KMS-11 (cell line): ENCODE measurements around the gene ST13.
A peak's percentile ranks its signal among the peaks of the same experiment; 100 is the strongest.

Experiments
- H2AFZ ChIP-seq: fragments of 200-600 bp; sonication (generic); 2 replicates; pipeline ENCODE4 v1.6.1; 2016; ENCODE audit warnings: antibody characterized with exemption, mixed run types, low read depth
- H3K27ac ChIP-seq: fragments of 200-600 bp; sonication (generic); 2 replicates; pipeline ENCODE4 v1.6.1; 2016; ENCODE audit warnings: mild to moderate bottlenecking, mixed run types
- H3K27me3 ChIP-seq: fragments of 200-600 bp; sonication (generic); 2 replicates; pipeline ENCODE4 v1.6.1; 2017; ENCODE audit warnings: mild to moderate bottlenecking, low read depth, mixed run types, moderate library complexity; ENCODE audit not compliant: insufficient read depth
- H3K36me3 ChIP-seq: fragments of 200-600 bp; sonication (generic); 2 replicates; pipeline ENCODE4 v1.6.1; 2017; ENCODE audit warnings: mild to moderate bottlenecking, mixed run types; ENCODE audit not compliant: insufficient read depth
- H3K4me1 ChIP-seq: fragments of 200-600 bp; sonication (generic); 2 replicates; pipeline ENCODE4 v1.6.1; 2016; ENCODE audit warnings: mild to moderate bottlenecking, low read depth, mixed run types; ENCODE audit not compliant: poor library complexity, severe bottlenecking
- H3K4me2 ChIP-seq: fragments of 200-600 bp; sonication (generic); 2 replicates; pipeline ENCODE4 v1.7.0; 2016; ENCODE audit warnings: mild to moderate bottlenecking, mixed run types
- H3K4me3 ChIP-seq: fragments of 200-600 bp; sonication (generic); IDR thresholded peaks from 2 replicates; pipeline ENCODE4 v1.6.1; 2017; ENCODE audit warnings: low read depth, low read length, mixed read lengths; ENCODE audit not compliant: insufficient read depth
- H3K79me2 ChIP-seq: fragments of 200-600 bp; sonication (generic); 2 replicates; pipeline ENCODE4 v1.6.1; 2016; ENCODE audit warnings: low read depth, mixed run types; ENCODE audit not compliant: insufficient read depth
- H3K9ac ChIP-seq: fragments of 200-600 bp; sonication (generic); 2 replicates; pipeline ENCODE4 v1.6.1; 2016; ENCODE audit warnings: mild to moderate bottlenecking, mixed run types
- H4K20me1 ChIP-seq: fragments of 200-600 bp; sonication (generic); 2 replicates; pipeline ENCODE4 v1.6.1; 2016; ENCODE audit warnings: mild to moderate bottlenecking, mixed run types; ENCODE audit not compliant: insufficient read depth
- CTCF ChIP-seq: fragments of 200-600 bp; sonication (generic); conservative IDR thresholded peaks from 2 replicates; pipeline ENCODE4 v1.6.1; 2017; ENCODE audit warnings: low read depth, mild to moderate bottlenecking, antibody characterized with exemption, low read length, moderate library complexity, mixed read lengths

The ST13 gene

GRCh38 chr22:40856513-40857308, at the start of gene ST13, which contains the start of gene XPNPEP3:
Gene ST13 (minus strand): TSS chr22:40856639. CDS start chr22:40856540, 99 bp downstream.
Gene XPNPEP3 (plus strand): TSS chr22:40857148. CDS start chr22:40857182, 34 bp downstream.
- Histone ChIP-seq H3K4me3 (no peak within 1 kb of the TSS), H3K79me2 (peaks cover 83% of the 10 kb centered on the region), H3K9ac (peak within 1 kb of the TSS; percentile 84), H3K27ac (peak within 1 kb of the TSS; percentile 85), H3K4me2 (peak within 1 kb of the TSS; percentile 98), H4K20me1 (peaks cover 14% of the 10 kb centered on the region), H3K27me3 (no peaks in the 10 kb centered on the region), H2AFZ (peak within 1 kb of the TSS; percentile 52), H3K36me3 (no peaks in the 10 kb centered on the region), H3K4me1 (peaks cover 48% of the 10 kb centered on the region)
- 0 out of 2 replicates have a peak, but pooled peaks have one; percentile 8 for TF ChIP-seq CTCF

GRCh38 chr22:40904101-40904500, 47.7 kb upstream of the ST13 start:
- TF ChIP-seq CTCF = no peak
- H3K27me3 ChIP-seq = no peaks in the 10 kb centered on the region
- no peaks in the 10 kb centered on the region for H3K79me2 ChIP-seq

GRCh38 chr22:40898850-40899357, 42.5 kb upstream of the ST13 start:
- Histone ChIP-seq H3K27me3 (no peaks in the 10 kb centered on the region), H4K20me1 (no peaks in the 10 kb centered on the region), H3K36me3 (no peaks in the 10 kb centered on the region), H3K79me2 (no peaks in the 10 kb centered on the region), H3K4me1 (peaks cover 12% of the 10 kb centered on the region), H3K4me2 (peak overlapping the region; percentile 75), H3K4me3 (no peak overlapping the region), H3K27ac (peak overlapping the region; percentile 30; the same call in 1 of the 2 replicates), H2AFZ (peak overlapping the region; percentile 37; the same call in 1 of the 2 replicates), H3K9ac (peak overlapping the region; percentile 17; the same call in 1 of the 2 replicates)
- TF ChIP-seq CTCF = peak; percentile 65

More at GRCh38 chr22:40904101-40904500, 47.7 kb upstream of the ST13 start:
- H3K4me3 ChIP-seq = no peak overlapping the region
- no peaks in the 10 kb centered on the region for H3K36me3 ChIP-seq
- H3K9ac ChIP-seq = no peak overlapping the region
- H3K4me1 ChIP-seq = peaks cover 4% of the 10 kb centered on the region
- H4K20me1 ChIP-seq = no peaks in the 10 kb centered on the region
- H2AFZ ChIP-seq = no peak overlapping the region
- H3K27ac ChIP-seq = no peak overlapping the region
- H3K4me2 ChIP-seq = no peak overlapping the region

- no peak overlapping the region for H3K4me2 ChIP-seq
- no peak for TF ChIP-seq CTCF
- no peak overlapping the region for H3K27ac ChIP-seq
- no peak overlapping the region for H3K9ac ChIP-seq
- no peaks in the 10 kb centered on the region for H3K27me3 ChIP-seq
- H3K4me3 ChIP-seq = no peak overlapping the region
- H3K36me3 ChIP-seq = no peaks in the 10 kb centered on the region
- no peaks in the 10 kb centered on the region for H4K20me1 ChIP-seq
- no peaks in the 10 kb centered on the region for H3K79me2 ChIP-seq
- peaks cover 11% of the 10 kb centered on the region for H3K4me1 ChIP-seq
- H2AFZ ChIP-seq = no peak overlapping the region
Observed at GRCh38 chr22:40894417-40894816, 38.0 kb upstream of the ST13 start.
